B cell (primary cell): ENCODE results near the gene BRMS1. TPM values are rescaled to one million over a fixed set of nuclear protein-coding genes. Genes with fewer than 3 reads are reported as not detected.

ENCODE experiments used
- ATAC-seq: fragments of 200-7000 bp; cut with Tn5 transposase; one replicate; pipeline ENCODE4 v1.10.0; 2021; ENCODE audit warnings: low read depth, mild to moderate bottlenecking, moderate number of reproducible peaks, moderate library complexity
- CTCF ChIA-PET: fragments of 350-600 bp; sonication (Branson Sonifier 250); formaldehyde crosslinking; loops from one replicate; lab custom pipeline; 2021; ENCODE audit warnings: antibody characterized with exemption, inconsistent platforms; lab: Charles Lee
- POLR2A ChIA-PET: fragments of 350-600 bp; sonication (Branson Sonifier 250); formaldehyde crosslinking; loops from one replicate; lab custom pipeline; 2021; ENCODE audit warnings: antibody characterized with exemption; lab: Charles Lee
- DNase-seq: peaks from one replicate; pipeline ENCODE4 v3.0.0; 2013
- H2AFZ ChIP-seq: 2 replicates; pipeline ENCODE4 v1.6.1; 2012; ENCODE audit warnings: mild to moderate bottlenecking, low read depth, low read length; ENCODE audit not compliant: insufficient read depth, poor library complexity, severe bottlenecking
- H3K27ac ChIP-seq, 2 donors: 1 replicate in 1 of 2; 2 replicates in 1 of 2; pipeline ENCODE4 v1.5.1; 2012 to 2013; ENCODE audit warnings: low read length in 2 of 2, mild to moderate bottlenecking in 2 of 2, moderate library complexity in 1 of 2
- H3K27me3 ChIP-seq, 4 experiments: fragments of 200-600 bp in 1 of 4; sonication (generic) in 1 of 4; replicated peaks in 1 of 4; 1 replicate in 2 of 4; 2 replicates in 2 of 4; pipeline versions ENCODE4 v1.6.1 to v1.7.0; 2013 to 2016; ENCODE audit warnings: low read length in 3 of 4, mild to moderate bottlenecking in 2 of 4, mixed read lengths in 1 of 4, moderate library complexity in 1 of 4; ENCODE audit not compliant: insufficient read depth in 4 of 4, control insufficient read depth in 3 of 4; ENCODE audit errors: control extremely low read depth in 1 of 4
- H3K36me3 ChIP-seq, 2 experiments: replicated peaks in 1 of 2; 1 replicate in 1 of 2; 2 replicates in 1 of 2; pipeline versions ENCODE4 v1.6.1 to v1.7.1; 2013; ENCODE audit warnings: low read length in 1 of 2; ENCODE audit not compliant: insufficient read depth in 2 of 2, control insufficient read depth in 1 of 2; ENCODE audit errors: control extremely low read depth in 1 of 2, extremely low read depth in 1 of 2
- H3K4me1 ChIP-seq, 2 donors: fragments of 200-600 bp in 1 of 2; sonication (generic) in 1 of 2; 1 replicate in 1 of 2; 2 replicates in 1 of 2; pipeline versions ENCODE4 v1.5.1 to v1.6.1; 2013 to 2017; ENCODE audit warnings: low read length in 2 of 2; ENCODE audit not compliant: control insufficient read depth in 2 of 2, insufficient read depth in 2 of 2
- H3K4me2 ChIP-seq: replicated peaks from 2 replicates; pipeline ENCODE3; 2012; ENCODE audit warnings: mild to moderate bottlenecking, low read depth, low read length; ENCODE audit not compliant: poor library complexity, severe bottlenecking
- H3K4me3 ChIP-seq, 5 experiments: fragments of 200-600 bp in 1 of 5; sonication (generic) in 1 of 5; 1 replicate in 3 of 5; 2 replicates in 2 of 5; pipeline versions ENCODE4 v1.5.1 to v1.7.0; 2011 to 2016; ENCODE audit warnings: low read length in 4 of 5, mild to moderate bottlenecking in 4 of 5, low read depth in 2 of 5, control low read depth in 1 of 5, moderate library complexity in 1 of 5; ENCODE audit not compliant: insufficient read depth in 1 of 5; ENCODE audit errors: control extremely low read depth in 1 of 5, extremely low read depth in 1 of 5
- H3K79me2 ChIP-seq: fragments of 200-600 bp; sonication (generic); one replicate; pipeline ENCODE4 v1.6.0; 2016; ENCODE audit warnings: low read length; ENCODE audit not compliant: control insufficient read depth, insufficient read depth
- H3K9ac ChIP-seq: fragments of 200-600 bp; sonication (generic); 2 replicates; pipeline ENCODE4 v1.6.1; 2017; ENCODE audit warnings: mild to moderate bottlenecking, low read length, moderate library complexity
- H3K9me3 ChIP-seq, 3 donors: one replicate each; pipeline versions ENCODE4 v1.6.1 to v1.7.1; 2013; ENCODE audit warnings: low read length in 2 of 3; ENCODE audit not compliant: control insufficient read depth in 2 of 3, insufficient read depth in 1 of 3; ENCODE audit errors: control extremely low read depth in 1 of 3
- H4K20me1 ChIP-seq: 2 replicates; pipeline ENCODE4 v1.6.0; 2012; ENCODE audit warnings: mild to moderate bottlenecking, low read length; ENCODE audit not compliant: insufficient read depth, control insufficient read depth, poor library complexity, severe bottlenecking
- H3K27ac Mint-ChIP-seq: one replicate; pipeline ENCODE4 v1.8.0; 2021; ENCODE audit warnings: mixed read lengths
- H3K27me3 Mint-ChIP-seq: one replicate; pipeline ENCODE4 v1.8.0; 2021; ENCODE audit warnings: mixed read lengths
- H3K4me1 Mint-ChIP-seq: one replicate; pipeline ENCODE4 v1.8.0; 2021; ENCODE audit warnings: mixed read lengths
- H3K4me3 Mint-ChIP-seq: one replicate; pipeline ENCODE4 v1.8.0; 2021; ENCODE audit warnings: mixed read lengths
- H3K9me3 Mint-ChIP-seq: one replicate; pipeline ENCODE4 v1.8.0; 2022; ENCODE audit warnings: mixed read lengths; ENCODE audit not compliant: insufficient read depth
- CTCF ChIP-seq: fragments of 200-600 bp; IDR thresholded peaks from one replicate; pipeline ENCODE4 v1.8.0; 2022; ENCODE audit warnings: antibody characterized with exemption, mild to moderate bottlenecking
- EZH2 ChIP-seq: IDR thresholded peaks from 2 replicates; pipeline ENCODE4 v1.6.1; 2012; ENCODE audit warnings: borderline replicate concordance, low read depth, mild to moderate bottlenecking, moderate library complexity, low read length; ENCODE audit not compliant: insufficient read depth, poor library complexity, severe bottlenecking
- WGBS: methylation state at CpG from one replicate; pipeline ENCODE4 v1.1.5; 2013; ENCODE audit warnings: missing lambda C conversion rate; ENCODE audit not compliant: insufficient coverage; 5-methylcytosine and 5-hydroxymethylcytosine counted together
- intact Hi-C: fragments of 100-400 bp; cut with micrococcal nuclease; formaldehyde crosslinking; loops from one replicate; pipeline ENCODE4 v1.10.0; 2022
- polyA plus RNA-seq: library from polyadenylated mRNA; depleted of rRNA; stranded (reverse); fragments of >200 nt; gene quantifications from 2 replicates; pipeline ENCODE4 v1.2.3, GENCODE V29; 2012
- total RNA-seq, 2 donors: library from RNA; stranded (reverse); fragments of 120-200 nt in 1 of 2; gene quantifications; 1 replicate in 1 of 2; 2 replicates in 1 of 2; pipeline versions ENCODE4 v1.2.3 to v1.2.4, GENCODE V29; 2013 to 2022

The BRMS1 gene
- total and polyA plus RNA-seq, 2 donors (not counting 1 experiment from before 2014, with no cell fraction given), result 51.2 to 58.3 TPM

- 34% methylated on average over 68 of the region's 68 CpGs for WGBS
- H3K79me2 ChIP-seq, result peaks cover 27% of the 10 kb centered on the region
- Mint-ChIP-seq H3K9me3 (no peaks in the 10 kb centered on the region), H3K4me3 (peak overlapping the region; percentile 83), H3K27ac (peak overlapping the region; percentile 96), H3K4me1 (peaks cover 48% of the 10 kb centered on the region), H3K27me3 (no peaks in the 10 kb centered on the region)
- H3K27ac ChIP-seq, result peak overlapping the region; percentile 44 to 53
- ChIA-PET CTCF (interaction anchor here (1.0 to 5.2 kb wide), 3 partner anchors 35 to 42 kb away, joined by 3 to 44 read pairs (median 19); no protein-coding TSS in a partner anchor), POLR2A (no interaction called here)
- intact Hi-C loops, result loop anchor here (5.0 kb wide), 1 partner anchor 41 kb away; no protein-coding TSS in a partner anchor
- peak overlapping the region; percentile 90 for H2AFZ ChIP-seq
- DNase-seq (no peak), ATAC-seq (no peak)
- TF ChIP-seq CTCF (no peak), EZH2 (no peak)
- peak overlapping the region; percentile 45 to 85 (median 78) for H3K4me3 ChIP-seq
- peaks cover 0 to 6% of the 10 kb centered on the region in 2 experiments for H3K36me3 ChIP-seq
- peak overlapping the region; percentile 82 for H3K9ac ChIP-seq
- peaks cover 19 to 44% of the 10 kb centered on the region in 2 donors for H3K4me1 ChIP-seq
- peak overlapping the region; percentile 85 for H3K4me2 ChIP-seq
- H4K20me1 ChIP-seq, result peaks cover 29% of the 10 kb centered on the region
- H3K9me3 ChIP-seq, result no peaks in the 10 kb centered on the region
- H3K27me3 ChIP-seq, result no peaks in the 10 kb centered on the region
Measured at GRCh38 chr11:66346476-66347424, 1.8 kb upstream of the BRMS1 start.
